Neural cell (in vitro differentiated cells): ENCODE results near the gene NOTCH2.

Source experiments
- CTCF ChIP-seq: fragments of 450-650 bp; IDR thresholded peaks from 2 replicates; pipeline ENCODE4 v1.5.1; 2014; ENCODE audit warnings: antibody characterized with exemption, mild to moderate bottlenecking, moderate library complexity; ENCODE audit not compliant: poor library complexity, severe bottlenecking
- EP300 ChIP-seq: fragments of 450-650 bp; conservative IDR thresholded peaks from 2 replicates; pipeline ENCODE4 v1.6.1; 2014; ENCODE audit warnings: antibody characterized with exemption, mild to moderate bottlenecking, moderate library complexity; ENCODE audit not compliant: poor library complexity, severe bottlenecking
- EZH2 ChIP-seq: fragments of 200-600, 300-800 bp; shearing (Covaris generic), sonication (generic); IDR thresholded peaks from 2 replicates; pipeline ENCODE4 v1.6.1; 2014; ENCODE audit warnings: antibody characterized with exemption, low read length, borderline replicate concordance, mild to moderate bottlenecking; ENCODE audit not compliant: insufficient read depth, poor library complexity, severe bottlenecking
- POLR2AphosphoS5 ChIP-seq: IDR thresholded peaks from 2 replicates; pipeline ENCODE4 v1.6.1; 2012
- RAD21 ChIP-seq: fragments of 450-650 bp; conservative IDR thresholded peaks from 2 replicates; pipeline ENCODE4 v1.6.1; 2014; ENCODE audit warnings: antibody characterized with exemption, mild to moderate bottlenecking, moderate library complexity
- SMC3 ChIP-seq: fragments of 450-650 bp; conservative IDR thresholded peaks from 2 replicates; pipeline ENCODE4 v1.6.1; 2014; ENCODE audit warnings: antibody characterized with exemption, mild to moderate bottlenecking, moderate library complexity; ENCODE audit not compliant: poor library complexity
- TAF1 ChIP-seq: IDR thresholded peaks from 2 replicates; pipeline ENCODE4 v1.6.1; 2012; ENCODE audit warnings: low read depth

DNA sequence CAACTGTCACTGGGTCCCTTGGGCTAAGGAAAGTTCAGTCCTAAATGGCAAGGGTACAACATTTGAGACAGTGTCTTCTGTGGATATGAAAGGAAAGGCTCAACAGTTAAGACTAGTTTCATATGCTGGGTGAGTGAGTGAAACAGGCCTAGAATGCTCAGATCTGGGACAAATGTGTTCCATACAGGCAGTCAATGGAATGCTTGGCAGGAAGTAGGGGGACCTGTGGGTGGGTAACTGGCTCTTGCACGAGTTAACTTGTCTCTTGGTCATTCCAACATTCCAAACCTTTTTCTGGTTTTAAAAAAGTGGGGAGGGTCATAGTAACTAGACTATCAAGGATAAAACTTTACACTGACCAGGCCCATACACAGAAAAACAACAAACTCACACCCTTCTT lies 155.4 kb downstream of the NOTCH2 start:
- TF ChIP-seq CTCF (no peak), POLR2AphosphoS5 (no peak), RAD21 (no peak), EZH2 (no peak), TAF1 (no peak), SMC3 (no peak), EP300 (no peak)
